Measurements from ENCODE around the gene NLRC4.

GRCh38 chr2:32237488-32237887 lies 27.2 kb downstream of the NLRC4 start:
- TF ChIP-seq EZH2 (IDR thresholded peaks at IDR 0.05; ENCODE audit: borderline replicate concordance) (no peak), EZH2phosphoT487 (IDR thresholded peaks at IDR 0.05; ENCODE audit: low read depth, severe bottlenecking, unreplicated experiment) (no peak)

All from hepatocyte (in vitro differentiated cells).